Hippocampal formation (tissue), 2 donors: ENCODE results near the gene CMSS1.

Experiments used
- DNase-seq, 2 donors: peaks; one replicate each; lab custom pipeline; 2025; lab: John Stamatoyannopoulos, UW

Gene CMSS1

GRCh38 chr3:99933971-99934750, 116.5 kb downstream of the CMSS1 start:
- DNase-seq: no peak

DNA sequence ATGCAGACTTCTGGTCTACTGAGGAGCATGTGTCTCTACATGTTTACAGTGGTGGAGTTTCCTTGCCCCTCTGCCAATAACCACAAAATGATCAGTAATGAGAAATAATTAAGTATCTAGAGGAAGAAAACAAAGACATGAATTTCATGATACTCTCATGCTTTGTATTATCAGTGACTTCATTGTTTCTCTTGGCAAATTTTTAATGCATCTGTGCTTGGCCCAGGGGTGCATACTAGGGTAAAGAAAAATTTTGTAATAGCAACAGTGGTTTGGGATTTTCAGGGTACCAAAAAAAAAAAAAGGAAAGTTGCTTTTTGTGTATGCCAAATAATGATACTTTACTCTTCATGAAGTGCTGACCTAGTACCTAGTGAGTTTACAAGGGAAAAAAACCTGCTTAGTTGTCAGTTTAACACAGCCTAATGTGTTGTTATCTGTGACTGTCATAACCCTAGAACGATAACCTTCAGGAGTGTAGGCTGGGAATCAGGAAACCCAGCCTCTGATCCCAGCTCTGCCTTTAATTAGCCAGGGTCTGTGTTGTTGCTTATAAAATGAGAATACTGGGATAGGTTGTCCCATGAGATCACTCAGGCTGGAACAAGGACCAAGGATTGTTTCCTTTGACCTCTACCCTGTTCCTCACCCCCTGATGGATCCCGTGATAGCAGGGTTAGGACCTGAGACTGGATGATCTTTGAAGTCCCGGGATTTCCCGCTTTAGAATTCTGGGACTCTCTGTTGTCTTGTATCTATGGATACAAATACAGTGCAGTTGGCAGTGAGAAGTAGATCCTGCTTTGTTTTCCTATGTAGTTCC, 117.5 kb downstream of the CMSS1 start:
- DNase-seq: no peak

DNA sequence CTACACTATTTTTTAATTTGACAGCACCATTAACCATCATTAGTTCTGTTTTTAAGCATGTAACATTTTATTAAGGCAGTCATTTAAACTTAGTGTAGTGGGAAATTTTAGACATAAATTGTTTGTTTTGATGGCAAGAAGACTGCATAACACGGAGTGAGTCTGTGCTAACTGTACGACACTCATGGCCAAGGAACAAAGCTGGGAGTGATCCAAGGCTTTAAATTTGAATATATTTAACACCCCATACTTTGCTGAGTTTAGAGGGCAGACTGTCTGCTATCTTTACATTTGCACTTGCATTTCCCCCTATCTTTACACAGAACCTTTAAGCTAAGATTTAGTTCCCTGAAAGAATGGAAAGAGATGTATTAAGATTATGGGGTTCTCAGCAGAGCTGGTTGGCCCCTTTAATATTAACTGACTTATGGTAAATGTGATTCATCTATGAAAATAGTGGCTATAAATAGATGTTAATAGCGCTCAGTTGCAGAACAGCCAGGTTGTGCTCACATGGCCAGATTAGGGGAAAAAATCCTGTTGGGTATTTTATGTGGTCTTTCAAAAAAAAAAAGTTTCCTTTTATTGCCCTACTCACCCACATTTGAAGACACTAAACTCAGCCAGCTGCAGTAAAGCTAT, 120.7 kb downstream of the CMSS1 start:
- no peak for DNase-seq

- no peak for DNase-seq
Observed at GRCh38 chr3:99939876-99940275, 122.2 kb downstream of the CMSS1 start.

DNA sequence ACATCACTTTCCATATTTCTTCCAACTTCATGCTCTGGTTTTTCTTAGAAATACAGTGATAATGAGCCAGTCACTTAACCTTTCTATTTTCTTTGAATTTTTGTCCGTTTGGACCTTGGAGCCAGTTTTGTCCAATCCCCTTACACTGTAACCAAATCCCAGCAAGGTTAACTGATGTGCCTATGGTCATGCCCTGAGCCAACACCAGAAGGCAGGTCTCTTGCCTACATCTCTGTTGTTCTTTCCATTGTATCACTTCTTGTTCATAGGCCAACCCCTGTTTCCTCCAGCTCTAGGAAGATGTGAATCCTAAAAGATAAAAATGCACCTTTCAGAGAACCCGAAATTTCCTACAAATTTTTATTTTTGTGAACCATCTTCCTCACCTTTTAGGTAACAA, 122.7 kb downstream of the CMSS1 start:
- no peak for DNase-seq

DNA sequence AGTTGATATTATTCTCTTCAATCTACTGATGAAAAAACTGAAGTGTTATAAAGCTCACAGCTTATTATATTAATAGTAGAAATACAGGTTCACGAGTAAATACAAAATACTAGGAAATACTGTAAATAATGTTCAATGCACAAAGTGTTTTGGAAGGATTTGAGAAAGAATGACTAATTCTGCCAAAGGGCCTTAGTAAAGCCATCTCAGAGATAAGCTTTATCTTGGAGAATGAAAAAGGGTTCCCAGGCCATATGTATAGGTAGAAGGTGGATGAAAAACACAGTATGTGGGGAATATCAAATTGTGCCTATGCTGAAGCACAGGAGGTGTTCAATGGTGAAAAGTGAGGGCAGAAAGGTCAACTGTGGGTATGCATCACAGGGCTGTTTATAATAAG, 123.5 kb downstream of the CMSS1 start:
- DNase-seq: no peak

GRCh38 chr3:99943931-99944761, 126.5 kb downstream of the CMSS1 start:
- no peak for DNase-seq

DNA sequence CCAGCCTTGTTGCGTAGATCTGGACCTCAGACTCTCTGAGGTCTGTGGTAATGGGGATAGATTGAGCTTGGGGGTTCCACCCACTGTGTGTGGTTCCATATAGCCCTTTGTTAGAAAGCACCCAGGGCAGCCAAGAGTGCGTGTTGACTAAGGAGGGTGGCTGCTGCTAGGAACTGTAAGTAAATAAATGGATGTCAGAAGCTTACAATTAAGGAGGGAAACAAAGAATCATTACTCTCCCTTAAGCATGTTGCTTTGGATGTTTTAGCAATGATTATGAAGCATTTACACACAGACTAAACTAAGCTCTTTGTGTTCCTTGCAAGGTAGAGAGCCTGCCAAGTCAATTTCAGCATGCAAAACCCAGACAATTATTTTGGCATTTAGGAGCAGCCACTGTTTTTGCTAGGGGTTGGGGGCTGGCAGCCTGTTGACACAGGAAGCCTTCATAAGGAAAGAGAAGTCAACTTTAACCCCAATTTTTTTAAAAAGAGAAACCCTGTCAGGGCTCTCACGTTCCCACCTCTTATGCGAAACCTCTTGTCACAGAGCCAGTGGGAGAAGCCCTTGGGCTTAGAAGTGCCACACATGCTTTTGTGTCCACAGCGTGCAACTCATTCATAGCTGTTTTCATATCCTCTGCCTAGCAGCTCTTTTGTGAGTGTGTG, 127.8 kb downstream of the CMSS1 start:
- DNase-seq: no peak

- DNase-seq: no peak
Observed at GRCh38 chr3:99947356-99947755, 129.7 kb downstream of the CMSS1 start.

DNA sequence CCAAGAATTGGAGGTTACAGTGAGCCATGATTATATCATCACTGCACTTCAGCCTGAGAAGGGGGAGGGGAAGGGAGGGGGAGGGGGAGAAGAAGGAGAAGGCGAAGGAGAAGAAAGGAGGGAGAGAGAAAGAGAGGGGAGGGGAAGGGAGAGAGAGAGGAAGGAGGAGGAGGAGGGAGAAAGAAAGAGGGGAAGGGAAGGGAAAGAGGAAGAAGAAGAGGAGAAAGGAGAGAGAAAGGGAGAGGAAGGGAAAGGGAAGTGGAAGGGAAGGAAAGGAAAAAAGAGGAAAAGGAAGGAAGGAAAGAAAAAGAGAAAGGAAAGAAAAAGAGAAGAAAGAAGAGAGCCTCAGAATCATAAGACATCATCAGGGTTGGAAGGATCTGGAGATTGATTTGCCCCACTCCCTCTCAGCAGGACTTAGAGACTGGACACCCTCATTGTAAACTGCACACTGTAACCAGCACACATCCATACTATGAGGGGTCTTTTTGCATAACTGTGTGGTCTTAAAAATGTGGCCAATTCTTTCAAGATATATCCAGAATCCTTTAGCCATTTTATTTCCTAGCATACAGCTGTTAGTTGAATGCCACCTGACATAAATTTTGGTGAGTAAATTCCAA, 130.9 kb downstream of the CMSS1 start:
- no peak for DNase-seq

DNA sequence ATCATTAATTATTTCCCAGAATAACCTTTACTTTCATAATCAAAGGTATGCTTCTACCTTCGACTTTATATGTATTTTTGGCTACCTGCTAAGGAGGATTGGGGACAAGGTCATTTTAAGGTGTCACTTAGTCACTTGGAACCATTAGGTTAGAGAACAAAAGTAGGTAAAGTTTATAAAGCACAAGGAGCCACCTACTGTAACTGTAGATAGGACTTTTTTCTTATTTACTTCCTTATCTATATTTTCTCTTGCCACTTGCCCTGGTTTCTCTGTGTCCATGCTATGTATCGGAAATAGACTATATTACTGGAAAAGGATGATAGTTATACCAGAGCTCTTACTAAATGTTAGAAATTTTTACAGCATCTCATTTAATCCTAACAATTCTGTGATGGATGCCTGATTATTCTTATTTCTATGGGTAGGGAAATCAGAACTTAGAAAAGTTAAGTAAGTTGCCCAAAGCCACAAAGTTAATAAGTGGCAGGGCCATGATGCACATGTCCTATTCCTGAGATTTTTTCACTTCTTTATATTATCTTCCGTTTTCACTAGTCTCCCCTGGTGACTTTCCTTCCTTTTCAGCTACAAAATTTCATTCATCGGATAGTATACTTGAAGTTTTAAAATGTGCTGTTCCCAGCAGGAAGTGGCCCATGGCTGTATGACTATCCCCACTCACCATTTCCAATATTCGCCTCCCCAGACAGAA, 132.5 kb downstream of the CMSS1 start:
- DNase-seq: no peak

DNA sequence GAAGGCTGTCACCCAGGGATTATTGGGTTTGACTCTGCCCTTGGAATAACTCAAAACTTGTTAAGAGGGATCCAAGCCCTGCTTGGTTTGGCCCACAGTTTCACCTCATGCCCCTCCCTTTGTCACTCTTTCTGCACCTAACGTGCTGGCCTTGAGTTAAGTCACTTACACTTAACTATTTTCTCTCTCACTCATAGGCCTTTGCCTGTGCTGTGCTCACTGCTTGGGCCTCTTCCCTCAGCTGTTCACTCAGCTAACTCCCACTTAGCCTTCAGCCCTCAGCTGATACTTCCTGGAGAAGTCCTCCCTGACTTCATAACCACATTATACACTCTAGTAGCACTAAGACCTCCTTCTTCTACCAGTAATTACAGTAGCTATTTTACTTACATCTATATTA, 133.3 kb downstream of the CMSS1 start:
- DNase-seq: no peak

GRCh38 chr3:99951701-99952100, 134.0 kb downstream of the CMSS1 start:
- DNase-seq: no peak

DNA sequence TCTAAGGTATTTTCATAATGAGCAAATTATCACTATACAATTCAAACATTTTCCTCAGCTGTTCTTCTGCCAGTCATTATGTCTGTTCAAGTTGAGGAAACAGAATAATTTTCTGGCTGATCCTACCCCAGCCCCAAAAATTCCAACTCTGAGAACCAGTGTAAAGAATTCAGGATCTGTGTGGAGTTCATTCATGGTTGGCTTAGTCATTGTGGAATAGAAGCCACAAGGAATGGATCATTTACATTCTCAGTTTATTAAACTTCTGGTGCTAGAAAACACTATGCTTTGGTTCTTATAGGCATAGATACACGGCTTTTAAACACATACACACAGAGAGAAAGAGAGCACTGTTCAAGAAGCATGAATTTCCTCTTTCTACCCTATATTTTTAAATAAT, 134.6 kb downstream of the CMSS1 start:
- no peak for DNase-seq

GRCh38 chr3:99953596-99953995, 135.9 kb downstream of the CMSS1 start:
- no peak for DNase-seq

- DNase-seq: no peak
Observed at GRCh38 chr3:99954914-99955644, 137.4 kb downstream of the CMSS1 start.

DNA sequence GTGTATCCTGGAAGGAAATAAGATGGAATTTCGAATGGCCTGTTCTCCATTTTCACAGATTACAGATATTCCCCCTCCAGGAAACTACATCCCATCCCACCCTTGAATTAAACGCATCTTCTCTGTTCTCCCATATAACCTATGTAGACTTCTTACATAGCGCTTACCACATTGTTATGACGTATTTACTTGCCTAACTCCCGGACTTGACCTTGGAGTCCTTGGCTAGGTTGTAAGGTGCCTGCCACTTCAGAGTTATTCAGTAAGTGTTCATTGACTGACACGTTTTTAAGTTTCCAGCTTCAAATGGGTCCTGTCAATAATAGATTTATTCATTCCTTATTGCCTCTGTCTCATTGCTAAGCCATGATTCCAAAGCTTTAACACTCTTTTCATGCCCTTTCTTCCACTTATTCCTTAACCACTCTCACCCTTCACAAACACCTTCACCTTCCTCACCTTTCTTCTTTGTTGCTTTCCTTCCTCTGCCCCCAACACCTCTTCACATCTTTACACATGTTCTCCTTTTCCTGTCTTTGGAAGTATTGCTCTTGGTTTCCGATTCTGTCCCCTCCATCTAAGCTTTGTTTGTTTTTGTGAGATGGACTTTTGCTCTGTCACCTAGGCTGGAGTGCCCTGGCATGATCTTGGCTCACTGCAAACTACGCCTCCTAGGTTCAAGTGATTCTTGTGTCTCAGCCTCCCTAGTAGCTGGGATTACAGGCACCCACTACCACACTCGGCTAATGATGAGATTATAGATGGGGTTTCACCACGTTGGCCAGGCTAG, 138.3 kb downstream of the CMSS1 start:
- DNase-seq: no peak

DNA sequence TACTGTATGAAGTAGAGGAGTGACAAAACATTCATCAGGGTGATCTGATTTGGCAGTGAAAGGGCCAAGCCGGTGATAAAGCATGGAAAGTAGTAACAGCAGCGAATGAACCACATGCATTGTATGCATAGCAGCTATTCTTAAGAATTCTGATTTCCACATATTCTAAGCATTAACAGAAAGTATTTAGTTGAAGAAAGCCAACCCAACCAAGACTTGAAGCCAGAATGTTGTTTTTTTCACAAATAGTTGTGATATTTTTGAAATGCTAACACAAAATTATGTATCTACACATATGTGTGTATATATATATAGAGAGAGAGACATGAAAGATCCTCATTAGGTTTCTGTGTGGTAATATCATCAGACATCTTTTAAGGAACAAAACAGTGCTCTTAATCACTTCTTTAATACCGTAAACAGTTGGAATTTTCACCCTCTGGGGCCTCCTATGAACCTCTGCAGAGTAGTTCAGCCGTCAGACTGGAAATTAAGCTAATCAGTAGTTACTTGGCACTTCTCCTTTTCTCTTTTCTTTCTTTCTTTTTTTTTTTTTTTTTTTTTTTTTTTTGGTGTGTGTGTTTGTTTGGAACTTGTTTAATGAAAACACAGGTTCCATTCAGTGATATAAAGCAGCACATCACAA, 139.6 kb downstream of the CMSS1 start:
- no peak for DNase-seq
